ENCODE measurements around the gene CCDC13. TPM values are rescaled to one million over a fixed set of nuclear protein-coding genes. Genes with fewer than 3 reads are reported as not detected.

Gene CCDC13
- total RNA-seq, 1 experiment from 2014 or later: 0.79 TPM

DNA sequence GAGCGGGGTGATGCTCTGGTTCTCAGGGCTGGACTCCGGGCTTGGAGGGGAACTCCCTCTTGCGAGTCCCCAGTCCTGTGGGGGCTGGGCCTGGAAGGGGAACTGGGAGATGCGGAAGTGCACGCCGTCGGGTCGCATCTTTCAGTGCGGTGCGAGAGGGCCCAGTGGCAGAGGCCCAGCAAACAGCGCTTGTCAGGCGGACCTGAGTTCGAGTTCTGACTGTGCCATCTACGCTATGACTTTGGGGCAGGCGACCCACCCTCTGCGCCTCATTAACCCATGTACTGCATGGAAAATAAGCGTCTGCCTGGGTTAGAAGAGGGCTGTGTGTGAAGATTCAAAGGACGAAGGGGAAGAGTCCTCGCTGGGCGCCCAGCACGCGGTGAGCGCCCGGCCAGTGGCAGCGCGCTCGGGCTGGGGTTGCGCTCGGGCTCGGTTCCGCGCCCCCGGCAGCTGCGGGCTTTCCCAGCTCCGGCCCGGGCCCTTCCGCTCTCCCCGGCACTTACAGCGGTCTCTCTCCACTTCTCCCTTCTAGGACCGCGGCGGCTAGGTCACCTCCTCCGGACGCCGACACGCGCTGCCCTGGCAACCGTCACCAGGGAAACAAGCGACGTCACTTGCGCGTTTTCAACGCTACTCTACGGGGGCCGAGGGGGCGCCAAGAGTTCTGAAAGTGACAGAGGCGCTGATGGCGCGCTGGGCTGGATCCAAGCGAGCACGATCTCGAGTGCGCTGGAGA lies at the start of gene CCDC13 (continued):
- TF ChIP-seq, protein P1, sequence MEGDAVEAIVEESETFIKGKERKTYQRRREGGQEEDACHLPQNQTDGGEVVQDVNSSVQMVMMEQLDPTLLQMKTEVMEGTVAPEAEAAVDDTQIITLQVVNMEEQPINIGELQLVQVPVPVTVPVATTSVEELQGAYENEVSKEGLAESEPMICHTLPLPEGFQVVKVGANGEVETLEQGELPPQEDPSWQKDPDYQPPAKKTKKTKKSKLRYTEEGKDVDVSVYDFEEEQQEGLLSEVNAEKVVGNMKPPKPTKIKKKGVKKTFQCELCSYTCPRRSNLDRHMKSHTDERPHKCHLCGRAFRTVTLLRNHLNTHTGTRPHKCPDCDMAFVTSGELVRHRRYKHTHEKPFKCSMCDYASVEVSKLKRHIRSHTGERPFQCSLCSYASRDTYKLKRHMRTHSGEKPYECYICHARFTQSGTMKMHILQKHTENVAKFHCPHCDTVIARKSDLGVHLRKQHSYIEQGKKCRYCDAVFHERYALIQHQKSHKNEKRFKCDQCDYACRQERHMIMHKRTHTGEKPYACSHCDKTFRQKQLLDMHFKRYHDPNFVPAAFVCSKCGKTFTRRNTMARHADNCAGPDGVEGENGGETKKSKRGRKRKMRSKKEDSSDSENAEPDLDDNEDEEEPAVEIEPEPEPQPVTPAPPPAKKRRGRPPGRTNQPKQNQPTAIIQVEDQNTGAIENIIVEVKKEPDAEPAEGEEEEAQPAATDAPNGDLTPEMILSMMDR (IDR thresholded peaks at IDR 0.05): no peak
- TF ChIP-seq ZBTB21 (CRISPR knock-in tag; IDR thresholded peaks at IDR 0.05; ENCODE audit: borderline replicate concordance) (peak; percentile 82), TCF7 (CRISPR knock-in tag; IDR thresholded peaks at IDR 0.05; ENCODE audit: low read depth) (no peak), FOXK1 (CRISPR knock-in tag; IDR thresholded peaks at IDR 0.05) (peak; percentile 69), NFYB (CRISPR knock-in tag; conservative IDR thresholded peaks at IDR 0.05; ENCODE audit: low read depth) (no peak)

DNA sequence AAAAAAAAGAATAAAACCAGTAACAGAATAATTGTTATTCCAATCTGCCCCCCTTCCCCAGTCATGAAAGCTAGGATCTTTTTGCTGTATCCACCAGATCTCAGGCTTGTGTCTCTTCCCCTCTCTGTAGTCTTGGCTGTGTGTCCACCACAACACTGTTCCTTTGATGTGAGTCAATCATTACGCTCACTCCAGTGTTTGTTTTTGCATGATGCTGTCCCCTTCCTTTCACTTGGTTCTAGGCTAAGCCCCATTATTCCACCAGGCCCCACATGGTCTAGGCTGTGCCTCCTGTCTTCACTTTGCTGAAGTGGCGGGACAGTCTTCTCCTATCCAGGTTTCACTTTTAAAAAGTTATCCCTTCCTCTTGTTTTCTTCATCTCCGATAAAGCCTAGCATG lies 49.8 kb upstream of the CCDC13 start:
- Mint-ChIP-seq H3K36me3 (no peaks in the 10 kb centered on the region), H3K27me3 (ENCODE audit: low read depth) (no peaks in the 10 kb centered on the region), H3K4me3 (no peak overlapping the region), H3K4me1 (peaks cover 14% of the 10 kb centered on the region), H3K27ac (0 out of 2 replicates have a peak overlapping the region, but pooled peaks have one; percentile 7), H3K9me3 (peaks cover 4% of the 10 kb centered on the region)
- TF ChIP-seq, protein P1 (IDR thresholded peaks at IDR 0.05): no peak
- TF ChIP-seq, protein P2, sequence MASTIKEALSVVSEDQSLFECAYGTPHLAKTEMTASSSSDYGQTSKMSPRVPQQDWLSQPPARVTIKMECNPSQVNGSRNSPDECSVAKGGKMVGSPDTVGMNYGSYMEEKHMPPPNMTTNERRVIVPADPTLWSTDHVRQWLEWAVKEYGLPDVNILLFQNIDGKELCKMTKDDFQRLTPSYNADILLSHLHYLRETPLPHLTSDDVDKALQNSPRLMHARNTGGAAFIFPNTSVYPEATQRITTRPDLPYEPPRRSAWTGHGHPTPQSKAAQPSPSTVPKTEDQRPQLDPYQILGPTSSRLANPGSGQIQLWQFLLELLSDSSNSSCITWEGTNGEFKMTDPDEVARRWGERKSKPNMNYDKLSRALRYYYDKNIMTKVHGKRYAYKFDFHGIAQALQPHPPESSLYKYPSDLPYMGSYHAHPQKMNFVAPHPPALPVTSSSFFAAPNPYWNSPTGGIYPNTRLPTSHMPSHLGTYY (CRISPR knock-in tag; IDR thresholded peaks at IDR 0.05): no peak
- no peak for TF ChIP-seq ZNF671 (CRISPR knock-in tag; IDR thresholded peaks at IDR 0.05)
- no peak for TF ChIP-seq SP1 (CRISPR knock-in tag; conservative IDR thresholded peaks at IDR 0.05)
- TF ChIP-seq SMAD4 (CRISPR knock-in tag; IDR thresholded peaks at IDR 0.05): no peak
- no peak for TF ChIP-seq NFATC4 (CRISPR knock-in tag; IDR thresholded peaks at IDR 0.05)
- TF ChIP-seq MXD4 (CRISPR knock-in tag; IDR thresholded peaks at IDR 0.05; ENCODE audit: borderline replicate concordance): no peak
- TF ChIP-seq, protein P3, sequence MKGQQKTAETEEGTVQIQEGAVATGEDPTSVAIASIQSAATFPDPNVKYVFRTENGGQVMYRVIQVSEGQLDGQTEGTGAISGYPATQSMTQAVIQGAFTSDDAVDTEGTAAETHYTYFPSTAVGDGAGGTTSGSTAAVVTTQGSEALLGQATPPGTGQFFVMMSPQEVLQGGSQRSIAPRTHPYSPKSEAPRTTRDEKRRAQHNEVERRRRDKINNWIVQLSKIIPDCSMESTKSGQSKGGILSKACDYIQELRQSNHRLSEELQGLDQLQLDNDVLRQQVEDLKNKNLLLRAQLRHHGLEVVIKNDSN (CRISPR knock-in tag; IDR thresholded peaks at IDR 0.05): no peak
- TF ChIP-seq, protein P4, sequence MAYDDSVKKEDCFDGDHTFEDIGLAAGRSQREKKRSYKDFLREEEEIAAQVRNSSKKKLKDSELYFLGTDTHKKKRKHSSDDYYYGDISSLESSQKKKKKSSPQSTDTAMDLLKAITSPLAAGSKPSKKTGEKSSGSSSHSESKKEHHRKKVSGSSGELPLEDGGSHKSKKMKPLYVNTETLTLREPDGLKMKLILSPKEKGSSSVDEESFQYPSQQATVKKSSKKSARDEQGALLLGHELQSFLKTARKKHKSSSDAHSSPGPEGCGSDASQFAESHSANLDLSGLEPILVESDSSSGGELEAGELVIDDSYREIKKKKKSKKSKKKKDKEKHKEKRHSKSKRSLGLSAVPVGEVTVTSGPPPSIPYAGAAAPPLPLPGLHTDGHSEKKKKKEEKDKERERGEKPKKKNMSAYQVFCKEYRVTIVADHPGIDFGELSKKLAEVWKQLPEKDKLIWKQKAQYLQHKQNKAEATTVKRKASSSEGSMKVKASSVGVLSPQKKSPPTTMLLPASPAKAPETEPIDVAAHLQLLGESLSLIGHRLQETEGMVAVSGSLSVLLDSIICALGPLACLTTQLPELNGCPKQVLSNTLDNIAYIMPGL (CRISPR knock-in tag; IDR thresholded peaks at IDR 0.05): no peak
- TF ChIP-seq, protein P5, sequence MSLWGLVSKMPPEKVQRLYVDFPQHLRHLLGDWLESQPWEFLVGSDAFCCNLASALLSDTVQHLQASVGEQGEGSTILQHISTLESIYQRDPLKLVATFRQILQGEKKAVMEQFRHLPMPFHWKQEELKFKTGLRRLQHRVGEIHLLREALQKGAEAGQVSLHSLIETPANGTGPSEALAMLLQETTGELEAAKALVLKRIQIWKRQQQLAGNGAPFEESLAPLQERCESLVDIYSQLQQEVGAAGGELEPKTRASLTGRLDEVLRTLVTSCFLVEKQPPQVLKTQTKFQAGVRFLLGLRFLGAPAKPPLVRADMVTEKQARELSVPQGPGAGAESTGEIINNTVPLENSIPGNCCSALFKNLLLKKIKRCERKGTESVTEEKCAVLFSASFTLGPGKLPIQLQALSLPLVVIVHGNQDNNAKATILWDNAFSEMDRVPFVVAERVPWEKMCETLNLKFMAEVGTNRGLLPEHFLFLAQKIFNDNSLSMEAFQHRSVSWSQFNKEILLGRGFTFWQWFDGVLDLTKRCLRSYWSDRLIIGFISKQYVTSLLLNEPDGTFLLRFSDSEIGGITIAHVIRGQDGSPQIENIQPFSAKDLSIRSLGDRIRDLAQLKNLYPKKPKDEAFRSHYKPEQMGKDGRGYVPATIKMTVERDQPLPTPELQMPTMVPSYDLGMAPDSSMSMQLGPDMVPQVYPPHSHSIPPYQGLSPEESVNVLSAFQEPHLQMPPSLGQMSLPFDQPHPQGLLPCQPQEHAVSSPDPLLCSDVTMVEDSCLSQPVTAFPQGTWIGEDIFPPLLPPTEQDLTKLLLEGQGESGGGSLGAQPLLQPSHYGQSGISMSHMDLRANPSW (CRISPR knock-in tag; conservative IDR thresholded peaks at IDR 0.05; ENCODE audit: low read depth): no peak
- TF ChIP-seq, protein P6, sequence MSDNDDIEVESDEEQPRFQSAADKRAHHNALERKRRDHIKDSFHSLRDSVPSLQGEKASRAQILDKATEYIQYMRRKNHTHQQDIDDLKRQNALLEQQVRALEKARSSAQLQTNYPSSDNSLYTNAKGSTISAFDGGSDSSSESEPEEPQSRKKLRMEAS (CRISPR knock-in tag; IDR thresholded peaks at IDR 0.05): no peak
- TF ChIP-seq OVOL2 (CRISPR knock-in tag; IDR thresholded peaks at IDR 0.05; ENCODE audit: borderline replicate concordance): no peak
- TF ChIP-seq ELF4 (CRISPR knock-in tag; IDR thresholded peaks at IDR 0.05; ENCODE audit: low read depth): no peak
- no peak for TF ChIP-seq JAZF1 (CRISPR knock-in tag; IDR thresholded peaks at IDR 0.05)
- no peak for TF ChIP-seq SOX15 (CRISPR knock-in tag; IDR thresholded peaks at IDR 0.05)
- TF ChIP-seq ZNF138 (CRISPR knock-in tag; conservative IDR thresholded peaks at IDR 0.05): no peak
- no peak for TF ChIP-seq NFYB (CRISPR knock-in tag; conservative IDR thresholded peaks at IDR 0.05; ENCODE audit: low read depth)
- ATAC-seq (no peak), DNase-seq (ENCODE audit: low spot score) (no peak)
- CTCF ChIA-PET: interaction anchor here (0.7 to 1.8 kb wide), 2 partner anchors 8 to 40 kb away, joined by 3 to 7 read pairs; no protein-coding TSS in a partner anchor
- POLR2A ChIA-PET: interaction anchor here (0.6 kb wide), 2 partner anchors 67 to 199 kb away, joined by 3 read pairs; no protein-coding TSS in a partner anchor

Measured in WTC11 (cell line).